HCT116 (cell line): Measurements from ENCODE around the gene PPP2R5D. TPM values are rescaled to one million over a fixed set of nuclear protein-coding genes. Genes with fewer than 3 reads are reported as not detected.

Experiments
- ATAC-seq: fragments of 200-7000 bp; cut with Tn5 transposase; 2 replicates; pipeline ENCODE4 v1.9.1; 2020; ENCODE audit warnings: mild to moderate bottlenecking, moderate library complexity
- BruUV-seq: library from RNA; stranded (reverse); fragments of 400-500 nt; replicated peaks from 2 replicates; lab custom pipeline; 2021; lab: Mats Ljungman, UMichigan
- CTCF ChIA-PET: fragments of 300-600 bp; sonication (Branson Sonifier 250); formaldehyde crosslinking; loops from one replicate; lab custom pipeline; 2021; ENCODE audit warnings: antibody characterized with exemption; lab: Charles Lee
- POLR2A ChIA-PET: fragments of 300-600, 350-600 bp; sonication (Branson Sonifier 250); formaldehyde crosslinking; loops from one replicate; lab custom pipeline; 2021; ENCODE audit warnings: antibody characterized with exemption; lab: Charles Lee
- RAD21 ChIA-PET, 2 experiments: fragments of 300-600 bp; sonication (Branson Sonifier 250); formaldehyde crosslinking; loops; one replicate each; lab custom pipeline; 2023; ENCODE audit warnings: low total read pairs in 2 of 2; ENCODE audit not compliant: uncharacterized antibody in 2 of 2, unreplicated experiment in 2 of 2, low non-redundant PET in 1 of 2; lab: Charles Lee
- DNase-seq: peaks from one replicate; pipeline ENCODE4 v3.0.0-alpha.2; 2010; ENCODE audit warnings: low read depth, low spot score
- H2AFZ ChIP-seq: fragments of 200-600 bp; shearing (Covaris generic), sonication (generic); 2 replicates; pipeline ENCODE4 v1.6.1; 2017; ENCODE audit warnings: low read depth, mixed run types, mixed read lengths, antibody characterized with exemption, low read length; ENCODE audit not compliant: poor library complexity, severe bottlenecking
- H3K27ac ChIP-seq: 2 replicates; pipeline ENCODE4 v1.5.1; 2012; ENCODE audit warnings: low read depth, low read length
- H3K27me3 ChIP-seq: fragments of 200-600 bp; sonication (generic); 2 replicates; pipeline ENCODE4 v1.6.1; 2016; ENCODE audit warnings: mixed run types, low read length, mixed read lengths; ENCODE audit not compliant: insufficient read depth
- H3K36me3 ChIP-seq, 2 experiments: fragments of 200-500 bp in 1 of 2; fragments of 200-600 bp in 1 of 2; sonication (Bioruptor generic) in 1 of 2; sonication (generic) in 1 of 2; 2 replicates each; pipeline versions ENCODE4 v1.5.1 to v1.6.1; 2014 to 2016; ENCODE audit warnings: low read length in 2 of 2, inconsistent platforms in 1 of 2, mixed read lengths in 1 of 2, mixed run types in 1 of 2; ENCODE audit not compliant: insufficient read depth in 2 of 2, control insufficient read depth in 1 of 2
- H3K4me1 ChIP-seq, 2 experiments: fragments of 200-600 bp in 1 of 2; sonication (generic) in 1 of 2; 2 replicates each; pipeline versions ENCODE4 v1.5.1 to v1.6.1; 2012 to 2017; ENCODE audit warnings: low read length in 2 of 2, inconsistent platforms in 1 of 2, mild to moderate bottlenecking in 1 of 2, mixed read lengths in 1 of 2, mixed run types in 1 of 2, moderate library complexity in 1 of 2; ENCODE audit not compliant: insufficient read depth in 2 of 2, control insufficient read depth in 1 of 2
- H3K4me2 ChIP-seq: fragments of 200-600 bp; sonication (generic); 2 replicates; pipeline ENCODE4 v1.6.1; 2017; ENCODE audit warnings: mixed run types, low read length, mixed read lengths
- H3K4me3 ChIP-seq, 2 experiments: fragments of 200-600 bp in 1 of 2; sonication (generic) in 1 of 2; replicated peaks in 1 of 2; 2 replicates each; pipeline ENCODE4 v1.5.1; 2011 to 2016; ENCODE audit warnings: low read length in 2 of 2, control low read depth in 1 of 2, low read depth in 1 of 2, mild to moderate bottlenecking in 1 of 2, mixed read lengths in 1 of 2, mixed run types in 1 of 2
- H3K79me2 ChIP-seq: fragments of 200-600 bp; sonication (generic); 2 replicates; pipeline ENCODE4 v1.6.1; 2017; ENCODE audit warnings: mild to moderate bottlenecking, mixed run types, low read length, moderate library complexity, mixed read lengths; ENCODE audit not compliant: insufficient read depth
- H3K9ac ChIP-seq: fragments of 200-600 bp; sonication (generic); 2 replicates; pipeline ENCODE4 v1.6.1; 2016; ENCODE audit warnings: low read length, mixed read lengths
- H3K9me2 ChIP-seq: fragments of 200-600 bp; sonication (generic), shearing (Covaris generic); 2 replicates; pipeline ENCODE4 v1.6.1; 2017; ENCODE audit warnings: mixed run types, mild to moderate bottlenecking, moderate library complexity; ENCODE audit not compliant: insufficient read depth
- H3K9me3 ChIP-seq, 2 experiments: fragments of 200-500 bp in 1 of 2; fragments of 200-600 bp in 1 of 2; sonication (Bioruptor generic) in 1 of 2; sonication (generic) in 1 of 2; 2 replicates each; pipeline ENCODE4 v1.6.1; 2014 to 2017; ENCODE audit warnings: low read length in 2 of 2, mixed read lengths in 2 of 2, inconsistent platforms in 1 of 2, low read depth in 1 of 2, mild to moderate bottlenecking in 1 of 2, mixed run types in 1 of 2, moderate library complexity in 1 of 2; ENCODE audit not compliant: control insufficient read depth in 1 of 2, insufficient read depth in 1 of 2
- H4K20me1 ChIP-seq: fragments of 200-600 bp; sonication (generic), shearing (Covaris generic); 2 replicates; pipeline ENCODE4 v1.6.1; 2017; ENCODE audit warnings: mixed run types, mild to moderate bottlenecking, moderate library complexity; ENCODE audit not compliant: insufficient read depth
- ATF3 ChIP-seq: IDR thresholded peaks from 2 replicates; pipeline ENCODE4 v1.6.1; 2012
- EGR1 ChIP-seq: IDR thresholded peaks from 2 replicates; pipeline ENCODE4 v1.6.1; 2012; ENCODE audit warnings: low read depth
- ELF1 ChIP-seq: IDR thresholded peaks from 2 replicates; pipeline ENCODE4 v1.6.1; 2012; ENCODE audit warnings: low read depth, borderline replicate concordance
- JUND ChIP-seq: IDR thresholded peaks from 2 replicates; pipeline ENCODE4 v1.6.1; 2012
- POLR2A ChIP-seq: IDR thresholded peaks from 2 replicates; pipeline ENCODE4 v1.7.0; 2011; ENCODE audit warnings: borderline replicate concordance; ENCODE audit not compliant: insufficient read depth, insufficient read length; ENCODE audit errors: extremely low read depth
- SP1 ChIP-seq: IDR thresholded peaks from 2 replicates; pipeline ENCODE4 v1.6.1; 2012; ENCODE audit warnings: low read depth
- intact Hi-C: fragments of 100-400 bp; cut with micrococcal nuclease; formaldehyde crosslinking; loops from 2 replicates; pipeline ENCODE4 v1.10.0; 2022
- total RNA-seq: library from RNA; stranded (reverse); gene quantifications from one replicate; pipeline ENCODE4 v1.2.1, GENCODE V29; 2021; ENCODE audit not compliant: unreplicated experiment
- TF ChIP-seq, protein P1 (sequence below): IDR thresholded peaks from 2 replicates; pipeline ENCODE4 v1.6.1; 2012; ENCODE audit warnings: low read depth
- TF ChIP-seq, protein P2 (sequence below): IDR thresholded peaks from 2 replicates; pipeline ENCODE4 v1.6.1; 2012

The PPP2R5D gene
- total RNA-seq, 1 experiment from 2014 or later, result 49.6 TPM

- peak overlapping the region; percentile 98 for H3K9ac ChIP-seq
- no peaks in the 10 kb centered on the region for H4K20me1 ChIP-seq
- no peaks in the 10 kb centered on the region for H3K27me3 ChIP-seq
- ChIA-PET POLR2A (no interaction called here), RAD21 (no interaction called here), CTCF (no interaction called here)
- no peak for TF ChIP-seq JUND
- TF ChIP-seq POLR2A, result peak; percentile 24
- H3K4me2 ChIP-seq, result peak overlapping the region; percentile 99
- DNase-seq, result no peak
- peak overlapping the region; percentile 97 for H3K4me3 ChIP-seq
- H3K9me3 ChIP-seq, result no peaks in the 10 kb centered on the region
- intact Hi-C loops, result no loop called here
- H2AFZ ChIP-seq, result no peak overlapping the region
- H3K27ac ChIP-seq, result peak overlapping the region; percentile 98
- no peak for ATAC-seq
- H3K79me2 ChIP-seq, result peaks cover 27% of the 10 kb centered on the region
- peaks cover 6 to 21% of the 10 kb centered on the region in 2 experiments; a peak in 3 of 4 replicates for H3K4me1 ChIP-seq
- BruUV-seq, result TSS peak; percentile 29
- no peaks in the 10 kb centered on the region for H3K9me2 ChIP-seq
- peaks cover 14 to 19% of the 10 kb centered on the region in 2 experiments; a peak in 3 of 4 replicates for H3K36me3 ChIP-seq
These were observed 68.0 kb downstream of the PPP2R5D start for GRCh38 chr6:43052225-43052841.

GRCh38 chr6:43052842-43053544 lies 68.6 kb downstream of the PPP2R5D start:
- Histone ChIP-seq H3K4me3 (peak overlapping the region; percentile 97), H3K27ac (peak overlapping the region; percentile 98), H3K79me2 (peaks cover 32% of the 10 kb centered on the region)
- intact Hi-C loops, result no loop called here
- RAD21 ChIA-PET, result interaction anchor here in 1 of 2 experiments (1.0 kb wide), 1 partner anchor 24 kb away, joined by 3 read pairs; no protein-coding TSS in a partner anchor
- TF ChIP-seq, protein P1, sequence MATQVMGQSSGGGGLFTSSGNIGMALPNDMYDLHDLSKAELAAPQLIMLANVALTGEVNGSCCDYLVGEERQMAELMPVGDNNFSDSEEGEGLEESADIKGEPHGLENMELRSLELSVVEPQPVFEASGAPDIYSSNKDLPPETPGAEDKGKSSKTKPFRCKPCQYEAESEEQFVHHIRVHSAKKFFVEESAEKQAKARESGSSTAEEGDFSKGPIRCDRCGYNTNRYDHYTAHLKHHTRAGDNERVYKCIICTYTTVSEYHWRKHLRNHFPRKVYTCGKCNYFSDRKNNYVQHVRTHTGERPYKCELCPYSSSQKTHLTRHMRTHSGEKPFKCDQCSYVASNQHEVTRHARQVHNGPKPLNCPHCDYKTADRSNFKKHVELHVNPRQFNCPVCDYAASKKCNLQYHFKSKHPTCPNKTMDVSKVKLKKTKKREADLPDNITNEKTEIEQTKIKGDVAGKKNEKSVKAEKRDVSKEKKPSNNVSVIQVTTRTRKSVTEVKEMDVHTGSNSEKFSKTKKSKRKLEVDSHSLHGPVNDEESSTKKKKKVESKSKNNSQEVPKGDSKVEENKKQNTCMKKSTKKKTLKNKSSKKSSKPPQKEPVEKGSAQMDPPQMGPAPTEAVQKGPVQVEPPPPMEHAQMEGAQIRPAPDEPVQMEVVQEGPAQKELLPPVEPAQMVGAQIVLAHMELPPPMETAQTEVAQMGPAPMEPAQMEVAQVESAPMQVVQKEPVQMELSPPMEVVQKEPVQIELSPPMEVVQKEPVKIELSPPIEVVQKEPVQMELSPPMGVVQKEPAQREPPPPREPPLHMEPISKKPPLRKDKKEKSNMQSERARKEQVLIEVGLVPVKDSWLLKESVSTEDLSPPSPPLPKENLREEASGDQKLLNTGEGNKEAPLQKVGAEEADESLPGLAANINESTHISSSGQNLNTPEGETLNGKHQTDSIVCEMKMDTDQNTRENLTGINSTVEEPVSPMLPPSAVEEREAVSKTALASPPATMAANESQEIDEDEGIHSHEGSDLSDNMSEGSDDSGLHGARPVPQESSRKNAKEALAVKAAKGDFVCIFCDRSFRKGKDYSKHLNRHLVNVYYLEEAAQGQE, result no peak
- TF ChIP-seq, protein P2, sequence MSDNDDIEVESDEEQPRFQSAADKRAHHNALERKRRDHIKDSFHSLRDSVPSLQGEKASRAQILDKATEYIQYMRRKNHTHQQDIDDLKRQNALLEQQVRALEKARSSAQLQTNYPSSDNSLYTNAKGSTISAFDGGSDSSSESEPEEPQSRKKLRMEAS, result no peak
- no peak for TF ChIP-seq ATF3
- TF ChIP-seq SP1, result no peak
- no peak for TF ChIP-seq ELF1
- TF ChIP-seq EGR1, result no peak
- no peak for TF ChIP-seq JUND
- TF ChIP-seq, all 23 proteins: peak for 0
- Histone ChIP-seq H4K20me1 (no peaks in the 10 kb centered on the region), H3K4me1 (peaks cover 7 to 25% of the 10 kb centered on the region in 2 experiments; a peak in 3 of 4 replicates), H3K9ac (peak overlapping the region; percentile 98), H3K27me3 (no peaks in the 10 kb centered on the region), H2AFZ (no peak overlapping the region), H3K4me2 (peak overlapping the region; percentile 99), H3K9me2 (no peaks in the 10 kb centered on the region), H3K9me3 (no peaks in the 10 kb centered on the region), H3K36me3 (peaks cover 8 to 24% of the 10 kb centered on the region in 2 experiments; a peak in 3 of 4 replicates)
- ChIA-PET CTCF (interaction anchor here (1.5 kb wide), 1 partner anchor 91 kb away, joined by 5 read pairs; no protein-coding TSS in a partner anchor), POLR2A (interaction anchor here (0.8 to 1.6 kb wide), 5 partner anchors 12 to 122 kb away, joined by 3 to 10 read pairs (median 4); partner anchors contain the start of genes KLHDC3, MEA1 and PPP2R5D)
- ATAC-seq, result peak; percentile 41
- no peak for DNase-seq
- BruUV-seq, result no TSS peak
